CD8-positive, alpha-beta memory T cell (primary cell): ENCODE results near the gene LDB3. TPM values are rescaled to one million over a fixed set of nuclear protein-coding genes. Genes with fewer than 3 reads are reported as not detected.

Source experiments
- CTCF ChIA-PET: fragments of 350-600 bp; sonication (Branson Sonifier 250); formaldehyde crosslinking; loops from one replicate; lab custom pipeline; 2021; ENCODE audit warnings: antibody characterized with exemption; lab: Charles Lee
- POLR2A ChIA-PET: fragments of 350-600 bp; sonication (Branson Sonifier 250); formaldehyde crosslinking; loops from one replicate; lab custom pipeline; 2021; ENCODE audit warnings: antibody characterized with exemption; lab: Charles Lee
- DNase-seq, 5 donors: peaks; one replicate each; pipeline versions ENCODE4 v3.0.0 to v3.0.0-alpha.2; 2020 to 2022; ENCODE audit warnings: mixed read lengths in 1 of 5
- H3K27ac ChIP-seq: one replicate; pipeline ENCODE4 v1.7.0; 2013; ENCODE audit warnings: low read depth, mild to moderate bottlenecking, low read length, moderate library complexity
- H3K27me3 ChIP-seq: 2 replicates; pipeline ENCODE4 v1.7.0; 2013; ENCODE audit warnings: low read length, mild to moderate bottlenecking; ENCODE audit not compliant: insufficient read depth, poor library complexity, severe bottlenecking
- H3K36me3 ChIP-seq: 2 replicates; pipeline ENCODE4 v1.7.0; 2013; ENCODE audit warnings: mild to moderate bottlenecking, low read length, moderate library complexity; ENCODE audit not compliant: insufficient read depth
- H3K4me1 ChIP-seq: 2 replicates; pipeline ENCODE4 v1.7.0; 2013; ENCODE audit warnings: mild to moderate bottlenecking, low read length, moderate library complexity; ENCODE audit not compliant: insufficient read depth
- H3K4me3 ChIP-seq: 2 replicates; pipeline ENCODE4 v1.7.0; 2013; ENCODE audit warnings: mild to moderate bottlenecking, low read length
- H3K9me3 ChIP-seq: 2 replicates; pipeline ENCODE4 v1.7.0; 2013; ENCODE audit warnings: mild to moderate bottlenecking, low read length
- H3K27ac Mint-ChIP-seq, 8 donors: one replicate each; pipeline ENCODE4 v1.8.0; 2020 to 2021; ENCODE audit warnings: mixed read lengths in 8 of 8, mild to moderate bottlenecking in 6 of 8, inconsistent platforms in 3 of 8, moderate library complexity in 3 of 8
- H3K27me3 Mint-ChIP-seq, 2 donors: one replicate each; pipeline ENCODE4 v1.8.0; 2020 to 2021; ENCODE audit warnings: mixed read lengths in 2 of 2, mild to moderate bottlenecking in 1 of 2, moderate library complexity in 1 of 2
- H3K36me3 Mint-ChIP-seq, 3 donors: one replicate each; pipeline ENCODE4 v1.8.0; 2020 to 2021; ENCODE audit warnings: mixed read lengths in 3 of 3, inconsistent platforms in 1 of 3, mild to moderate bottlenecking in 1 of 3
- H3K4me1 Mint-ChIP-seq, 3 donors: one replicate each; pipeline ENCODE4 v1.8.0; 2020 to 2021; ENCODE audit warnings: mixed read lengths in 3 of 3, inconsistent platforms in 1 of 3, mild to moderate bottlenecking in 1 of 3
- H3K4me3 Mint-ChIP-seq, 7 donors: one replicate each; pipeline ENCODE4 v1.8.0; 2020 to 2021; ENCODE audit warnings: mixed read lengths in 7 of 7, mild to moderate bottlenecking in 6 of 7, moderate library complexity in 4 of 7, inconsistent platforms in 2 of 7
- H3K9me3 Mint-ChIP-seq, 5 donors: one replicate each; pipeline ENCODE4 v1.8.0; 2020 to 2022; ENCODE audit warnings: mixed read lengths in 5 of 5, mild to moderate bottlenecking in 3 of 5, moderate library complexity in 2 of 5, inconsistent platforms in 1 of 5
- polyA plus RNA-seq: library from polyadenylated mRNA; unstranded; fragments of 300-500 nt; fragmentation: Illumina TruSeq; gene quantifications from one replicate; pipeline ENCODE4 v1.2.3, GENCODE V29; 2021
- total RNA-seq, 2 experiments: library from RNA; stranded (reverse); gene quantifications; one replicate each; pipeline ENCODE4 v1.2.3, GENCODE V29; 2021

Gene LDB3
- total and polyA plus RNA-seq, 3 experiments from 2014 or later = 0.04 to 0.07 TPM; not detected in 1

- Mint-ChIP-seq H3K4me3 (no peak overlapping the region), H3K27ac (no peak overlapping the region), H3K36me3 (no peaks in the 10 kb centered on the region), H3K9me3 (no peaks in the 10 kb centered on the region), H3K4me1 (peaks cover 19 to 48% (median 44%) of the 10 kb centered on the region in 3 donors), H3K27me3 (peaks cover 0 to 3% of the 10 kb centered on the region in 2 donors)
- Histone ChIP-seq H3K4me3 (no peak overlapping the region), H3K27ac (no peak overlapping the region), H3K9me3 (no peaks in the 10 kb centered on the region), H3K4me1 (no peaks in the 10 kb centered on the region), H3K36me3 (no peaks in the 10 kb centered on the region), H3K27me3 (no peaks in the 10 kb centered on the region)
- ChIA-PET POLR2A (interaction anchor here (0.6 kb wide), 1 partner anchor 345 kb away, joined by 3 read pairs; no protein-coding TSS in a partner anchor), CTCF (no interaction called here)
- DNase-seq = no peak
Measured at GRCh38 chr10:86765548-86765947, 97.2 kb downstream of the LDB3 start.

- DNase-seq = no peak
- H3K27ac Mint-ChIP-seq = no peak overlapping the region
- Histone ChIP-seq H3K27me3 (no peaks in the 10 kb centered on the region), H3K9me3 (no peaks in the 10 kb centered on the region), H3K4me1 (no peaks in the 10 kb centered on the region), H3K4me3 (no peak overlapping the region), H3K27ac (no peak overlapping the region), H3K36me3 (no peaks in the 10 kb centered on the region)
- no peak overlapping the region for H3K4me3 Mint-ChIP-seq
- H3K9me3 Mint-ChIP-seq = no peaks in the 10 kb centered on the region
- no peaks in the 10 kb centered on the region for H3K36me3 Mint-ChIP-seq
- H3K27me3 Mint-ChIP-seq = no peaks in the 10 kb centered on the region
- ChIA-PET CTCF (no interaction called here), POLR2A (no interaction called here)
- peaks cover 19 to 36% (median 35%) of the 10 kb centered on the region in 3 donors for H3K4me1 Mint-ChIP-seq
Measured at GRCh38 chr10:86768412-86769062, 100.2 kb downstream of the LDB3 start.

GRCh38 chr10:86769991-86770390 lies 101.7 kb downstream of the LDB3 start:
- POLR2A ChIA-PET = no interaction called here

GRCh38 chr10:86770412-86770960 lies 102.2 kb downstream of the LDB3 start:
- Histone ChIP-seq H3K4me1 (no peaks in the 10 kb centered on the region), H3K9me3 (no peaks in the 10 kb centered on the region), H3K36me3 (no peaks in the 10 kb centered on the region), H3K27ac (no peak overlapping the region), H3K4me3 (no peak overlapping the region), H3K27me3 (no peaks in the 10 kb centered on the region)
- peak overlapping the region in 1 of 8 donors; percentile 69 for H3K27ac Mint-ChIP-seq
- no peak for DNase-seq
- H3K27me3 Mint-ChIP-seq = no peaks in the 10 kb centered on the region
- no peak overlapping the region for H3K4me3 Mint-ChIP-seq
- ChIA-PET POLR2A (no interaction called here), CTCF (no interaction called here)
- peaks cover 18 to 41% (median 37%) of the 10 kb centered on the region in 3 donors for H3K4me1 Mint-ChIP-seq
- no peaks in the 10 kb centered on the region for H3K9me3 Mint-ChIP-seq
- no peaks in the 10 kb centered on the region for H3K36me3 Mint-ChIP-seq

More at GRCh38 chr10:86769991-86770390, 101.7 kb downstream of the LDB3 start:
- no peaks in the 10 kb centered on the region for H3K36me3 ChIP-seq
- no peaks in the 10 kb centered on the region for H3K4me1 ChIP-seq
- H3K4me3 ChIP-seq = no peak overlapping the region
- CTCF ChIA-PET = no interaction called here
- Mint-ChIP-seq H3K36me3 (no peaks in the 10 kb centered on the region), H3K4me3 (no peak overlapping the region), H3K27me3 (no peaks in the 10 kb centered on the region), H3K27ac (peak overlapping the region in 1 of 8 donors; percentile 5), H3K4me1 (peaks cover 19 to 40% (median 35%) of the 10 kb centered on the region in 3 donors), H3K9me3 (no peaks in the 10 kb centered on the region)
- DNase-seq = no peak
- no peaks in the 10 kb centered on the region for H3K9me3 ChIP-seq
- H3K27ac ChIP-seq = no peak overlapping the region
- H3K27me3 ChIP-seq = no peaks in the 10 kb centered on the region

GRCh38 chr10:86773498-86773897 lies 105.2 kb downstream of the LDB3 start:
- ChIA-PET CTCF (no interaction called here), POLR2A (no interaction called here)
- Histone ChIP-seq H3K4me1 (no peaks in the 10 kb centered on the region), H3K9me3 (no peaks in the 10 kb centered on the region), H3K27me3 (no peaks in the 10 kb centered on the region), H3K27ac (no peak overlapping the region), H3K36me3 (no peaks in the 10 kb centered on the region), H3K4me3 (no peak overlapping the region)
- Mint-ChIP-seq H3K9me3 (no peaks in the 10 kb centered on the region), H3K27ac (no peak overlapping the region), H3K4me1 (peaks cover 21 to 45% (median 36%) of the 10 kb centered on the region in 3 donors), H3K36me3 (peaks cover 0 to 2% (median 0%) of the 10 kb centered on the region in 3 donors), H3K4me3 (no peak overlapping the region), H3K27me3 (no peaks in the 10 kb centered on the region)
- DNase-seq = no peak

- H3K9me3 ChIP-seq = no peaks in the 10 kb centered on the region
- no peaks in the 10 kb centered on the region for H3K36me3 ChIP-seq
- no peak overlapping the region for H3K4me3 ChIP-seq
- H3K27me3 ChIP-seq = no peaks in the 10 kb centered on the region
- no peaks in the 10 kb centered on the region for H3K4me1 ChIP-seq
- Mint-ChIP-seq H3K9me3 (peaks cover 0 to 3% (median 0%) of the 10 kb centered on the region in 5 donors), H3K4me1 (peaks cover 19 to 34% (median 30%) of the 10 kb centered on the region in 3 donors), H3K27me3 (no peaks in the 10 kb centered on the region), H3K36me3 (peaks cover 0 to 5% (median 3%) of the 10 kb centered on the region in 3 donors), H3K4me3 (no peak overlapping the region), H3K27ac (peak overlapping the region in 2 of 8 donors; percentile 22 to 71)
- H3K27ac ChIP-seq = no peak overlapping the region
- no peak for DNase-seq
- ChIA-PET CTCF (no interaction called here), POLR2A (no interaction called here)
Measured at GRCh38 chr10:86775056-86775869, 107.0 kb downstream of the LDB3 start.

GRCh38 chr10:86775870-86776180 lies 107.5 kb downstream of the LDB3 start:
- no peak overlapping the region for H3K4me3 Mint-ChIP-seq
- H3K27ac Mint-ChIP-seq = peak overlapping the region in 1 of 8 donors; percentile 11
- H3K36me3 Mint-ChIP-seq = peaks cover 0 to 5% (median 3%) of the 10 kb centered on the region in 3 donors
- DNase-seq = no peak
- no peaks in the 10 kb centered on the region for H3K4me1 ChIP-seq
- no peaks in the 10 kb centered on the region for H3K27me3 Mint-ChIP-seq
- H3K9me3 Mint-ChIP-seq = peaks cover 0 to 3% (median 0%) of the 10 kb centered on the region in 5 donors
- H3K27ac ChIP-seq = no peak overlapping the region
- no peaks in the 10 kb centered on the region for H3K27me3 ChIP-seq
- H3K4me3 ChIP-seq = no peak overlapping the region
- ChIA-PET CTCF (no interaction called here), POLR2A (no interaction called here)
- H3K36me3 ChIP-seq = no peaks in the 10 kb centered on the region
- H3K9me3 ChIP-seq = no peaks in the 10 kb centered on the region
- H3K4me1 Mint-ChIP-seq = peaks cover 16 to 29% (median 25%) of the 10 kb centered on the region in 3 donors
